ENCODE measurements around the gene DLL4.

GRCh38 chr15:40952901-40953712 is 24.0 kb downstream of the DLL4 start, which contains the start of gene CHAC1:
- no peak; the same call in 1 of the 2 replicates for TF ChIP-seq CTCF (IDR thresholded peaks at IDR 0.05; ENCODE audit: low read depth, low read length)
- no peak for TF ChIP-seq EZH2phosphoT487 (IDR thresholded peaks at IDR 0.05; ENCODE audit: low read depth)

Data from OCI-LY3 (cell line).